GM06990 (cell line): ENCODE results near the gene FMN1.

ENCODE experiments used
- DNase-seq: peaks from one replicate; pipeline ENCODE4 v3.0.0-alpha.2; 2011; ENCODE audit not compliant: insufficient read length; ENCODE audit errors: extremely low read depth
- H3K27me3 ChIP-seq: replicated peaks from 2 replicates; pipeline ENCODE4 v1.6.0; 2011; ENCODE audit warnings: low read length; ENCODE audit not compliant: control insufficient read depth, insufficient read depth
- H3K36me3 ChIP-seq: 2 replicates; pipeline ENCODE4 v1.5.1; 2011; ENCODE audit warnings: low read length; ENCODE audit not compliant: control insufficient read depth, insufficient read depth
- H3K4me3 ChIP-seq: replicated peaks from 2 replicates; pipeline ENCODE4 v1.5.1; 2011; ENCODE audit warnings: low read depth, mild to moderate bottlenecking, control low read depth, low read length
- TF ChIP-seq, protein P1 (sequence below): IDR thresholded peaks from 2 replicates; pipeline ENCODE4 v1.5.1; 2011; ENCODE audit warnings: low read length, control low read depth, mild to moderate bottlenecking, inconsistent platforms; ENCODE audit not compliant: insufficient read depth, poor library complexity, severe bottlenecking

FMN1 gene

GRCh38 chr15:32775103-32775502 is 419.4 kb downstream of the FMN1 start:
- H3K36me3 ChIP-seq = no peaks in the 10 kb centered on the region
- no peak for DNase-seq

GRCh38 chr15:32774022-32774421 is 420.5 kb downstream of the FMN1 start:
- Histone ChIP-seq H3K4me3 (no peak overlapping the region), H3K27me3 (no peaks in the 10 kb centered on the region), H3K36me3 (no peaks in the 10 kb centered on the region)
- TF ChIP-seq, protein P1, sequence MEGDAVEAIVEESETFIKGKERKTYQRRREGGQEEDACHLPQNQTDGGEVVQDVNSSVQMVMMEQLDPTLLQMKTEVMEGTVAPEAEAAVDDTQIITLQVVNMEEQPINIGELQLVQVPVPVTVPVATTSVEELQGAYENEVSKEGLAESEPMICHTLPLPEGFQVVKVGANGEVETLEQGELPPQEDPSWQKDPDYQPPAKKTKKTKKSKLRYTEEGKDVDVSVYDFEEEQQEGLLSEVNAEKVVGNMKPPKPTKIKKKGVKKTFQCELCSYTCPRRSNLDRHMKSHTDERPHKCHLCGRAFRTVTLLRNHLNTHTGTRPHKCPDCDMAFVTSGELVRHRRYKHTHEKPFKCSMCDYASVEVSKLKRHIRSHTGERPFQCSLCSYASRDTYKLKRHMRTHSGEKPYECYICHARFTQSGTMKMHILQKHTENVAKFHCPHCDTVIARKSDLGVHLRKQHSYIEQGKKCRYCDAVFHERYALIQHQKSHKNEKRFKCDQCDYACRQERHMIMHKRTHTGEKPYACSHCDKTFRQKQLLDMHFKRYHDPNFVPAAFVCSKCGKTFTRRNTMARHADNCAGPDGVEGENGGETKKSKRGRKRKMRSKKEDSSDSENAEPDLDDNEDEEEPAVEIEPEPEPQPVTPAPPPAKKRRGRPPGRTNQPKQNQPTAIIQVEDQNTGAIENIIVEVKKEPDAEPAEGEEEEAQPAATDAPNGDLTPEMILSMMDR = no peak
- DNase-seq = no peak

More at GRCh38 chr15:32775103-32775502, 419.4 kb downstream of the FMN1 start:
- no peak overlapping the region for H3K4me3 ChIP-seq
- TF ChIP-seq, protein P1 = no peak
- H3K27me3 ChIP-seq = no peaks in the 10 kb centered on the region

- no peak overlapping the region for H3K4me3 ChIP-seq
- no peaks in the 10 kb centered on the region for H3K27me3 ChIP-seq
- no peaks in the 10 kb centered on the region for H3K36me3 ChIP-seq
- no peak for DNase-seq
- TF ChIP-seq, protein P1 = no peak
Observed at GRCh38 chr15:32767236-32767635, 427.3 kb downstream of the FMN1 start.

DNA sequence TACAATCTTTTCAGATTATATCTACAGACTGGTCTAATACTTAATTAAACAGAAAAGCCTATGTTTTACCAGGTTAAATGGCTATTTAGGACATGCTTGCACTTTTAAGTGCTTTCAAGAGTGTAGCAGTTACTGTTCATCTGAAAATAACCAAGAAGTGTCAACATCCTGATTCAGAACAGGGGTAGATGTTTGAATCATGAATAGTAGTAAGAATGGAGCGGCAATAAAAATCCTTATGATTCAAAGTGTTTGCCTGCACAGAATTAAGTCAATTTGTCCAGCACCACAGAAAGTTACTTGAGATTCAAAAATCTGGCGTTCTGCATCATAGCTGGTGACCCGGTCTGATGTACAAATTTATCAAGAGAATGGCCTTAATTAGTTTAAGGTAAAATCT is 428.4 kb downstream of the FMN1 start:
- TF ChIP-seq, protein P1 = no peak
- H3K27me3 ChIP-seq = no peaks in the 10 kb centered on the region
- DNase-seq = no peak
- H3K4me3 ChIP-seq = no peak overlapping the region
- no peaks in the 10 kb centered on the region for H3K36me3 ChIP-seq

DNA sequence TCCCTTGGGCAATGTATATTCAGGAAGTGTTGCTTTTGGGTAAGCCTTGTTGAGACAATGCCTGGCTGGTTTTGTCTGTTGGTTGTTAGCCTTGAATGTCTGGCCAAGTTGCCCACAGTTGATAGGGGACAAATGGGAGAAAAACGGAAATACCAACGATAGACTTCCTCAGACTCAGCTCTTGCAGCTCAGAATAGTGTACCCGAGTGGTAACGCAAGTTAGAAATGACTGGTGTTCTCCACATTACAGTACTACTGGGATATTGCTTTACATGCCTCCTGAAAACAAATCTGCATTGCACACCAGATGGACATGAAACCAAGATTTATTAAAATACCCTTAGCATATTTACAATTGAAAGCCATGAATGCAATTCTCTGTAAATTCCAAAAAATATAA is 429.3 kb downstream of the FMN1 start:
- TF ChIP-seq, protein P1 = no peak
- H3K27me3 ChIP-seq = no peaks in the 10 kb centered on the region
- H3K4me3 ChIP-seq = no peak overlapping the region
- DNase-seq = no peak
- H3K36me3 ChIP-seq = no peaks in the 10 kb centered on the region

GRCh38 chr15:32763295-32763694 is 431.2 kb downstream of the FMN1 start:
- Histone ChIP-seq H3K4me3 (no peak overlapping the region), H3K36me3 (no peaks in the 10 kb centered on the region), H3K27me3 (no peaks in the 10 kb centered on the region; the same call in 1 of the 2 replicates)
- TF ChIP-seq, protein P1 = no peak
- no peak for DNase-seq
